Posterior cingulate gyrus (tissue), 11 donors: ENCODE data around the gene CAMK2N2.

Experiments used
- DNase-seq, 10 donors: peaks; one replicate each; pipeline versions ENCODE4 v3.0.0 to v3.0.0-alpha.2; 2020 to 2021; ENCODE audit warnings: mixed read lengths in 3 of 10
- intact Hi-C: fragments of 100-400 bp; cut with DNase I; formaldehyde crosslinking; loops from one replicate; pipeline ENCODE4 v1.15.1; 2023

CAMK2N2 gene

DNA sequence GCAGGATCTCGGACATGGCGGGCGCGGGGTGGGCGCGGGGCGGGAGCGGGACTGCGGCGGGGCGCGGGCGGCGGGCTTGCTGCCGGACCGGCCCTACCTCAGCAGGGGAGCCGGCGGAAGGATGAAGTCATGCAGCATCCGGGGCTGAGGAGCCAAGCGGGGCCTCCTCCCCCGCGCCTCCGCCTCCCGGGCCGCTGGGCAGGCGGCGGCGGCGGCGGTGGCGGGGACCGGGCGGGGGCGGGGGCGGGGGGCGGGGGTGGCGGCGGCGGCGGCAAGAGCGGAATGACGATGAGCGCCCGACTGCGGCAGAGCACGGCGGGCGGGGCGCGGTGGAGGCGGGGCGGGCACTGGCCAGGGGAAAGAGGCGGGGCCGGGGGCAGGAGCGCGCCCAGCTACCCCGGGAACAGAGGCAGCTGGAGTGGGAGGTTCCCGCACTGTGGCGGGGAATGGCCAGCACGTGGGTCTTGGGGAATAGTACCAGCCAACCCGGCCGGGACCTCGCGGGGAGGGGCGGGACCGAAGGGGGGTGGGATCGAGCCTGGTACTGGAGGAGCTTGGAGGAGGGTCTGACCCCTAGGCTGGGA lies at the start of gene CAMK2N2:
CAMK2N2 (minus strand) TSS at position 284 of the 584 bp plus-strand sequence; CDS start at position 16, 268 bp downstream.
- intact Hi-C loops, result no loop called here
- peak; percentile 42 to 95 (median 69) for DNase-seq

DNA sequence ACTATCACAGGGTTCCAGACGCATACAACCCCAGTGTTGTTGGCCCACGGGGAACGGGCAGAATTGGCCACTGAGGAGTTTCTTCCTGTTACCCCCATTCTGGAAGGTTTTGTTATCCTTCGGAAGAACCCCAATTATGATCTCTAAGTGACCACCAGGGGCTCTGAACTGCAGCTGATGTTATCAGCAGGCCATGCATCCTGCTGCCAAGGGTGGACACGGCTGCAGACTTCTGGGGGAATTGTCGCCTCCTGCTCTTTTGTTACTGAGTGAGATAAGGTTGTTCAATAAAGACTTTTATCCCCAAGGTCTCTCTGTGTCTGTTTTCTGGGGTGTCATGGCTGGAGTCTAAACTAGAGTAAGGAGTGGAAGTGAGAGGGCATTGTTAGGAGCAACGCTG lies 47.4 kb upstream of the CAMK2N2 start:
- intact Hi-C loops, result no loop called here
- DNase-seq, result no peak

DNA sequence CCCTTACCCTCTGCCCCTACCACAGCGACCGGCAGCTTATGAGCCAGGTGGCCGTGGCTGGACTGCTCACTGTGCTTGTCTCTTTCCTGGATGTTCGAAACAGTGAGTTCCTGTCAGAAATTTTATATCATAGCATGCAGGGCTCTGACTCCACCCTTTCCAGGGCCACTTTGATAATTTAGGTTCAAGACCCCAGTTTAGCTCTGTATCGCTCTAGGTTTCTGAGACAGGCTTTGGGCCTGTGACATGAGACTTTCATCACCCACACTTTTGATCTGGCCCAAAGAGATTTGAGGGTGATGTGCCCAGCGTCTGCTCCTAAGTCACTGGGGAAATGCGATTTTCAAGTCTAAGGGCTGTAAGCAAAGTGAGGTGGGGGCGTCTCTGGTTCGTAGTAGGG lies 46.6 kb upstream of the CAMK2N2 start:
- intact Hi-C loops, result no loop called here
- peak in 2 of 10 donors; percentile 4 to 24 for DNase-seq

DNA sequence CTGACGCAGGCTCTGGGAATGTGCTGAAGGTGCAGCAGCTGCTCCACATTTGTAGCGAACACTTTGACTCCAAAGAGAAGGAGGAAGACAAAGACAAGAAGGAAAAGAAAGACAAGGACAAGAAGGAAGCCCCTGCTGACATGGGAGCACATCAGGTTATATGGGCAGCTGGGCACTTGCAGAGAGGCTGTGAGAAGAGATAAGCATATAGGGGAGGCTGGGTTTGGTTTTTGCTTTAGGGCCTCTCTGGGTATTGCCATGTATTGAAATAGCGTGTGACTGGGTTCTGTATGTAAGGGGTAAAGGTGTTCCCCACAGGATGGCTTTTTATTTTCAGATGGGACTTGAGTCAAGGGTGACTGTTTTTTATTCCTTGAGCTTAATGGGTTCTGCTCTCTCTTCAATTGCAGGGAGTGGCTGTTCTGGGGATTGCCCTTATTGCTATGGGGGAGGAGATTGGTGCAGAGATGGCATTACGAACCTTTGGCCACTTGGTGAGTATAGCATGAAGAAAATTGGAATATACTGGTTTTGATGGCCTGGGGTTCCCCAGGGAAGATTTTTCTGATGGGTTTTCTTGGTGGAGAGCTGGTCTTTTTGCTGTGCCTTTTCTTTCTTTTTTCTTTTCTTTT lies 45.1 kb upstream of the CAMK2N2 start:
- intact Hi-C loops, result no loop called here
- peak in 1 of 10 donors; percentile 8 for DNase-seq

DNA sequence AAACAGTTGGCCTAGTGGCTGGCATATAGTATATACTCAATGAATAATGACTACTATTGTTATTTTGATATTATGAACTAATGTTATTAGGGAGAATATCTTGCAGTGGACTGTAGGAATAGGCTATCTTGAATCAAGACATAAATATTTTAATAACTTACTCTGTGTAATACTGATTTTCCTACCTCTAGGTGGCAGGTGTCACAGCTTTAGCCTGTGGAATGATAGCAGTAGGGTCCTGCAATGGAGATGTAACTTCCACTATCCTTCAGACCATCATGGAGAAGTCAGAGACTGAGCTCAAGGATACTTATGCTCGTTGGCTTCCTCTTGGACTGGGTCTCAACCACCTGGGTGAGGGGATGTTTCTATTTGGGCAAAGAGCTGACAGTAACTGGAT lies 44.2 kb upstream of the CAMK2N2 start:
- intact Hi-C loops, result no loop called here

DNA sequence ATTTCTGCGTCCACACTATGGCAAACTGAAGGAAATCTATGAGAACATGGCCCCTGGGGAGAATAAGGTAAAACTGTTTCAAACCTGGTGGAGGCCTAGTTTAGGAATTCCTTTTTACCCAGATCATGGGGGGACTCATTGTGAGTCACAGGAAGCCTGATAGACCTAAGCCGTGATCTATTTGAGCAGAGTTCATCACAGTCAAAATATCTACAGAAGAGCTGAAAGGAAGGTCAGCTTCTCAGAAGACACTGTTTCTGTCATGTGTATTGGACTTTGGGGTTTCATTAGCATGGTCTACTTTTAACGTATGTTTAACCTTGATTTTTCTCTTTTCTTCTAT lies 39.0 kb upstream of the CAMK2N2 start:
- intact Hi-C loops, result no loop called here
- no peak for DNase-seq

More for the DNA sequence above, 44.2 kb upstream of the CAMK2N2 start:
- peak in 1 of 10 donors; percentile 13 for DNase-seq

DNA sequence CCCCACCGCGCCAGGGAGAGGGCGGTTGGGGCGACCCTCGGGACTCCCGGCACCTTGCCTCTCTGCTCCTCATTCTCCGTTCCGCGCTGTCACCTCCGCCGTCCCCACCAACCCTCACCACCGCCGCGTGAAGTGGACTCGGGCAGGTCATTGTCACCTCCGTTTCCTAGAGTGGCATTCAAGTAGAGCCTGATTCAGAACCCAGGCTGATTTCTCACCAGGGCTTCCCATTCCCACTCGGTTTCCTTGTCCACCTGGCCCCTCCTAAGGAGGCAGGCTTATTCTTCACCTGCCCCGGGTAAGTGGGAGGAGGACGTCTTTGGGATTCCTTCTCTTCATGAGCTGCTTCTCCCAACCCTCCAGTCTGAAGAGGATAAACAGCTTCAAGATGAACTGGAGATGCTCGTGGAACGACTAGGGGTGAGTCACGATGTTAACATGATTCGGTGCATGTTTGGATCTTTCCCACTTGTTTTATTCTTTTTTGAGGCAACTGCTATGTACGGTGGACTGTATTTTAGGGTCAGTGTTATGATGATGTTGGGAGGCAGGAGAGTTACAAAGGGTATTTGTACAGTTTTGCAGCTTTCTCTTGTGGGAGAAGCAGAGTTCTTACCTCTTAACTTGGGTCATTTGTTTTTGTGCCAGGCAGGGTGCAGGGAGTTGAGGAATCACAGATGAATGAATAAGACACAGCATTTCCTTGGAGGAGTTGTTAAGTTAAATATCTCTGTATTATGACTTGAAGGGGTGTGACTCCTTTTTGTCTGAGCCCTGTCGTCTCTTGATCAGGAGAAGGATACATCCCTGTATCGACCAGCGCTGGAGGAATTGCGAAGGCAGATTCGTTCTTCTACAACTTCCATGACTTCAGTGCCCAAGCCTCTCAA lies 38.4 kb upstream of the CAMK2N2 start:
- peak in 2 of 10 donors; percentile 1 to 15 for DNase-seq
- intact Hi-C loops, result loop anchor here (2.0 to 5.0 kb wide), 2 partner anchors 15 to 112 kb away; partner anchors contain the start of genes ABCF3 and EIF4G1

DNA sequence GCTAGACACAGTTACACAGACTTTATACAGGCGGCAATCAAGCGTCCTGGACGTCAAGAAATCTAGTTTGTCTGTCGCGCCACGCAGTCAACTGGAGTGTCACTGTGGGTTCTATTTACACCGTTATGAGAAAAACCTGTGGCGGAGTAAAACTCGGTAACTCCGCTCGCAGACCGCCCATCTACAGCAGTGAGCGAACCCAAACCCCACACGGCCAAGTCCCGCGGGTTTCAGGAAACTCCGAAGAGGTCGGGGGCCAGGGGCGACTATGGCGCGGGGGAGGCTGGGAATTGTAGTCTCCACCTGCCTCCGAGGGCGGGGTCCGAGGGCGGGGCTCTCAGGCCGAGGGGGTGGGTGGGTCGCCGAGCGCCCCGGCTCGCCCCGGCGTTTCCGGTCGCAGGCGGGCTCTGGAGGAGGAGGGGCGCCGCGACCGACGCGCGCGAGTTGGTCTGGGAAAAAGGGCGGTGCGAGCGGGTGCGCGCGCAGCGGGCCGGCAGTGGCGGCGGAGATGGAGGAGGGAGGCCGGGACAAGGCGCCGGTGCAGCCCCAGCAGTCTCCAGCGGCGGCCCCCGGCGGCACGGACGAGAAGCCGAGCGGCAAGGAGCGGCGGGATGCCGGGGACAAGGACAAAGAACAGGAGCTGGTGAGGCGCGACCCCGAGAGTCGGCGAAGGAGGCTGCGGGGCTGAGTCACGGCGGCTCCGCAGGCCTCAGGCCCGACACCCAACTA lies 37.6 kb upstream of the CAMK2N2 start, which contains the start of gene PSMD2:
PSMD2 (plus strand) TSS at position 483 of the 729 bp plus-strand sequence; CDS start at position 509, 26 bp downstream.
- DNase-seq, result peak; percentile 96 to 100 (median 98)
- intact Hi-C loops, result loop anchor here (2.0 to 5.0 kb wide), 2 partner anchors 16 to 112 kb away; partner anchors contain the start of genes ABCF3 and EIF4G1

DNA sequence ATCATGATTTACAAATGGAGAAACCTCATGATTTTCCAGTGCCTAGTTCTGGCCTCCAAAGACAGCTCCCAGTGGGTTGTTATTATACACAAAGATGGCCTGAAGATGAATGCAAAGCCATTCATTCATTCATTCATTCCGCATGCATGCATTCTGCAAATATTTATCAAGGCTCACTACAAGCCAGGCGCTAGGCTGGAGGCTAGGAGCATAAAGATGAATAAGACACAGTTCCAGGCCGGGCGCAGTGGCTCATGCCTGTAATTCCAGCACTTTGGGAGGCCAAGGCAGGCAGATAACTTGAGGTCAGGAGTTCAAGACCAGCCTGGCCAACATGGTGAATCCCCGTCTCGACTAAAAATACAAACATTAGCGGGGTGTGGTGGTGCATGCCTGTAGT lies 35.3 kb upstream of the CAMK2N2 start:
- intact Hi-C loops, result loop anchor here (5.0 kb wide), 1 partner anchor 109 kb away; the partner anchor contains the start of gene ABCF3
- peak in 2 of 10 donors; percentile 11 to 36 for DNase-seq

DNA sequence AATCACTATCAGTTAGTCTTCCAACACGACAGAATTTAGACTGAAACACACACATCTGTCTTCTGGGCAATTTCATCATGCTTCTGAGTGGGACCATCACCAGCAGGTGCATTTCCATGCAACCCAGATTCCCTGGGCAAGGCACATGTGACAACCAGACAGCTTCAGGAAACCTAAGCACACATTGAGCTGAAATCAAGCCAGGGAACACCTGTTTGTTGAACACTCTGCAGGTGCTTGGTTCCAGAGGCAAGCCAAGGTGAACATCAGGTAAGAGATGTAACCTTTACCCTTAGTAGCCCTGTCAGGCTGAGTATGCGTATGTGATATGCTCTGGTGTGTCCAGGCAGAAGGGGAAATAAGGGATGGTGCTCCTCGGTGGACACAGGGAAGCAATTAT lies 34.4 kb upstream of the CAMK2N2 start:
- DNase-seq, result peak in 2 of 10 donors; percentile 5 to 21
- intact Hi-C loops, result loop anchor here (5.0 kb wide), 1 partner anchor 108 kb away; the partner anchor contains the start of gene ABCF3

DNA sequence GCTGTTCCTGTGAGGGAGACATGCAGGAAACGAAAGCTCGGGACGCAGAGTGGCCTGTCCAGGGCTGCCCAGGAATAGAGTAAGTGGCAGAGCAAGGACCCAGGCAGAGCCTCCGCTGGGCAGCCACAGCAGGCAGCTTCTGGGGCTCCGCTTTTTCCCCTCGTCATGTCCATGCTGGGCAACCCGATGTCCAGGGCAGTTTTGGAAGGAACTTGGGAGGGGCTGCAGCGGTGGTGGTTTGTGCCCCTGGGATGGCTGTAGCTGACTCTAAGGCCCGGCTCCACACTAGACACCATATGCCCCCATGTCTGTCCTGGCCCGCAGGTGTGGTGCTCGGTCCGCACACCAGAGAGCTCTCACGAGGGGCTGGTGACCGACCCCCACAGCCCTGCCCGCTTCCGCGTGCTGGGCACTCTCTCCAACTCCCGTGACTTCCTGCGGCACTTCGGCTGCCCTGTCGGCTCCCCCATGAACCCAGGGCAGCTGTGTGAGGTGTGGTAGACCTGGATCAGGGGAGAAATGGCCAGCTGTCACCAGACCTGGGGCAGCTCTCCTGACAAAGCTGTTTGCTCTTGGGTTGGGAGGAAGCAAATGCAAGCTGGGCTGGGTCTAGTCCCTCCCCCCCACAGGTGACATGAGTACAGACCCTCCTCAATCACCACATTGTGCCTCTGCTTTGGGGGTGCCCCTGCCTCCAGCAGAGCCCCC lies 30.5 kb upstream of the CAMK2N2 start:
- intact Hi-C loops, result no loop called here

DNA sequence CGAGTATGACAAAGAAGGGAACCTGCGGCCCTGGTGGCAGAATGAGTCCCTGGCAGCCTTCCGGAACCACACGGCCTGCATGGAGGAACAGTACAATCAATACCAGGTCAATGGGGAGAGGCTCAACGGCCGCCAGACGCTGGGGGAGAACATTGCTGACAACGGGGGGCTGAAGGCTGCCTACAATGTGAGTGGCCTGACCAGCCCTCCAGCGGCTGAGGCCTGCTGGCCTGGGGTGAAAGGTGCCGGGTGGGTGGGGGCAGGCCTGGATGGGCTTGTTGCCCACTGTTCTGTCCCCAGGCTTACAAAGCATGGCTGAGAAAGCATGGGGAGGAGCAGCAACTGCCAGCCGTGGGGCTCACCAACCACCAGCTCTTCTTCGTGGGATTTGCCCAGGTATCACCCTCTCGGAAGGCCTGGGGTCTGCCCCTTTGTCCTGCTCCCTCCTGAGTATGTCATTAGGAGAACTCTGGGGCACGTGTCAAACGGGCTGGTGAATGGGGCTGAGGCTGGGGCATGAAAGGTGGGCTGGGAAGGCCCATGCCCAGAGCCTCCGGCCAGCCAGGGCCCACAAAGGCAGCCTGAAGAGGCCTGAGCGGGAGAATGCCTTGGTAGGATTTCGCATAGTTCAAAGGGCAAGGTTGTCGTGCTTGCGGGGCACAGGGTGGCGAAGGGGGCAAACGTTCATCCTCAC lies 29.8 kb upstream of the CAMK2N2 start:
- intact Hi-C loops, result no loop called here
- DNase-seq, result peak in 2 of 10 donors; percentile 54 to 65

More for the DNA sequence above, 30.5 kb upstream of the CAMK2N2 start:
- peak in 2 of 10 donors; percentile 57 to 65 for DNase-seq

DNA sequence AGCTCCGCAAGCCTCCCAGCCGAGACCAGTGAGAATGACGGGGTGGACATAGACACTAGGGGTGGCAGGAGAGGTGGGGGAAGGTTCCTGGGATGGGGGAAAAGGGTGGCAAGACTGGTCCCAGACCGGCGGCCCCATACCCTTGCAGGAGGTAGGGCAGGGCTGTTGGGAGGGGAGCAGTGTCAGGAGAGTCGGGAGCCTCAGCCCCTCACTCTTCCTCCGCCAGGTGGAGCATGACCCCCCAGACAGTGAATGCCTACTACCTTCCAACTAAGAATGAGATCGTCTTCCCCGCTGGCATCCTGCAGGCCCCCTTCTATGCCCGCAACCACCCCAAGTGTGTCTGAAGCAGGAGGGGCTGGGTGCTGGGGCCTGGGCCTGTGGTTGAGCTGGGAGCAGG lies 29.0 kb upstream of the CAMK2N2 start:
- intact Hi-C loops, result no loop called here

DNA sequence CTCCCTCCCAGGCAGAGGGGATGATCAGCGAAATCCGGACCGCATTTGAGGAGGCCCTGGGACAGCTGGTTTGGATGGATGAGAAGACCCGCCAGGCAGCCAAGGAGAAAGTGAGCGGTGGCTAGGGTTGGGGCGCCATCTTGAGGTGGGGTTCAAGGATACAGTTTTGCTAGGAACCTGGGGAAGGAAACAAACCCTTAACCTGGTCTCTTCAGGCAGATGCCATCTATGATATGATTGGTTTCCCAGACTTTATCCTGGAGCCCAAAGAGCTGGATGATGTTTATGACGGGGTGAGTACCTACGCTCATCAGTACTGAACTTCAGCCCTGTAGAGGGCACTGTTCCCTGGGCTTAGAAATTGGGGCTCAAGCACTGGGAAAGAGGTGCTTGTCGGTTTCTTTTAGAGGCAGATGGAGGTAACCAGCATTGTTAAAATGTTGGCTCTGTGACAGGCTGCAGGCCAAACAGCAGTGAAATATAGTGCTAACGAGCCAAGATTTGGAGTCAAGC lies 28.1 kb upstream of the CAMK2N2 start:
- peak in 9 of 10 donors; percentile 26 to 93 (median 60) for DNase-seq

More for the DNA sequence above, 29.0 kb upstream of the CAMK2N2 start:
- DNase-seq, result peak in 2 of 10 donors; percentile 45 to 54

DNA sequence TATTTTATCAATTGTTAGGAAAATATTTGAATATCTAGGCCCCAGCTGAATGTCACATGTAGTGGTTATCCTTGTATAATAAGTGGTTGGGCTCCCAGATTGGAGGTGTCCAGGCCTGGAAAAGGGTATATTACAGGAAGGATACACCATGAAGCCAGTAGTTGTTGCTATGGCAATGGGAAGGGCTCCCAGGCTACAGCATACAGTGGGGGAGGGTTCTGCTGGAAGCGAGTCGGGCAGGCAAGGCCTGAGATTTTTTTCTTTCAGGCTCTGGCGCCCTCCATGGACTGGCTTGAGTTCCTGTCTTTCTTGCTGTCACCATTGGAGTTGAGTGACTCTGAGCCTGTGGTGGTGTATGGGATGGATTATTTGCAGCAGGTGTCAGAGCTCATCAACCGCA lies 23.3 kb upstream of the CAMK2N2 start:
- peak; percentile 53 to 96 (median 76) for DNase-seq
- intact Hi-C loops, result loop anchor here (5.0 kb wide), 1 partner anchor 32 kb away; no protein-coding TSS in a partner anchor

More for the DNA sequence above, 28.1 kb upstream of the CAMK2N2 start:
- intact Hi-C loops, result loop anchor here (1.0 to 5.0 kb wide), 2 partner anchors 37 to 394 kb away; no protein-coding TSS in a partner anchor

DNA sequence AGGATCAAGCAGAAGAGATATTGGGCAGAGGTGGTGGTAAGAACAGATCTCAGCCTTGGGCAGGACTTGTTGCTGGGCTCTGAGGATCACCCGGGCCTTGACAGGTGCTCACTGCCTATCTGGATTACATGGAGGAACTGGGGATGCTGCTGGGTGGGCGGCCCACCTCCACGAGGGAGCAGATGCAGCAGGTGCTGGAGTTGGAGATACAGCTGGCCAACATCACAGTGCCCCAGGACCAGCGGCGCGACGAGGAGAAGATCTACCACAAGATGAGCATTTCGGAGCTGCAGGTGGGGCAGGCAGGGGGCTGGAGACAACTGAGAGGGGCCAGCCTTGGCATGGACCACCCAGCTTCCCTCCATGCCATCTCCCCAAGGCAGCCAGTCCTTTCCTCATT lies 22.3 kb upstream of the CAMK2N2 start:
- DNase-seq, result peak in 2 of 10 donors; percentile 46 to 52
- intact Hi-C loops, result no loop called here

DNA sequence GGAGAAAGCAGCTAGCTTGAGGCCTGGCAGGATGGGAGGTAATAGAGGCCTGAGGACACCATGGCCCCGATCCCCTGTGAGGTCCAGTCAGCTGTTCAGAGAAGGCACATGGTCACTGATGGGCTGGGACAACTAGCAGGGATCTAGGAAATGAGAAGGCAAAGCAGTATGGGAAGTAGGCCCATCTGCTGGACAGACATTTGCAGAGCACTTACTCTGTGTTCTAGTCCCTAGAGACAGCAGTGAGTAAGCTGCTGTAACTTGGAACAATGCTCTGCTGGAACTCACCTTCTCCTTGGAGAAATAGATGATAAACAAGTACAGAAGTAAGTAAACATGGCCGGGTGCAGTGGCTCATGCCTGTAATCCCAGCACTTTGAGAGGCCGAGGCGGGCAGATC lies 21.6 kb upstream of the CAMK2N2 start:
- intact Hi-C loops, result no loop called here
- DNase-seq, result peak in 2 of 10 donors; percentile 9 to 22

DNA sequence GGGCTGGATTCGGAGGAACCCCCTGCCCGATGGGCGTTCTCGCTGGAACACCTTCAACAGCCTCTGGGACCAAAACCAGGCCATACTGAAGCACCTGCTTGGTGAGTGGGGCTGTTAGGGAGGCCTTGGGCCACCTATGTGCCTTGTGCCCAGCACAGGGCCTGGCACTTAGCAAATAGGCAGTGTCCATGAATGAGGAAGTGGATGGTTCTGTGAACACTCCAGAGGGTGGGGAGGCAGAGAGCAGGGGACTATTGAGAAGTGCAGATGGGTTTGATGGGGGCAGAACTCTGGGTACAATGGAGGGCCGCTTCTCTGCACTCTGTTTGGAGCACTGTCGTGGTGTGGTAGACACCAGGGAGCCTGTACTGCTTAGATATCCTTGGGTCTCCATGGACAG lies 16.0 kb upstream of the CAMK2N2 start:
- no peak for DNase-seq
- intact Hi-C loops, result no loop called here
